Measurements from ENCODE around the gene TIGD1.

DNA sequence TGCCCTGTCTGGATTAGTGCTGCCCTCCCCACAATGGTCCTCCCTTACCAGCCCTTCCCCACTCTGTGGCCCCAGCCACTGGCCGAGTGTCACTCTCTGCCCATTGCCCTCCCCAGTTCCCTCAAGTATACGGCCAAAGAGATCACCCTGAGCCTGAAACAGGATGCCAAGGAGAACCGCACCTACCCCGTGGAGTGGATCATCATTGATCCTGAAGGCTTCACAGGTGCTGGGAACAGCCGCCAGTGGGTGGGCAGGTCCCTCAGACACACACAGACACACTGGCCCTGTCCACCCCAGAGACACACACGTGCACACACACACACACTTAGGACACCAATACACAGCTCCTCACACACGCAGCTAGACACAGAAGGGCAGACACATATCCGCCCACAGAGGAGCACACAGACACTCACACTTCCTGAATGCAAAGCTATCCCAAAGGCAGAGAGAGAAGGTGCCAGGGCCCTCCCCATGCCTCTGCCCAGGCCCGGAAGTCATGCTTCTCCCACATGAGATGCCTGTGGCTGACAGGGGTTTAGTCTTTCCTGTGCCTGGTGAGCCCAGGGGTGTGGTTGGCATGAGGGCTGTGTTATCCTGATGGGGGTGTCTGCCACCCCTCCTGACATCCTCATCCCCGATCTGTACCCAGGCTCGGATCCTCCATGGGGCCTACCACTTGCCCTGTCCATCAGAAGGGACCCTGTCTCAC lies 21.5 kb downstream of the TIGD1 start:
- TF ChIP-seq ZNF274 (IDR thresholded peaks at IDR 0.05; ENCODE audit: low read depth, low read length) (no peak), SUZ12 (IDR thresholded peaks at IDR 0.05; ENCODE audit: extremely low read depth, insufficient read depth, insufficient read length) (no peak), YY1 (IDR thresholded peaks at IDR 0.05; ENCODE audit: insufficient read depth, insufficient read length) (no peak)
